Stimulated activated memory B cell treated with anti-CD40 and anti-IgM and Interleukin-4, amounts not matched to agents 10 μg/mL and 1 μg/mL and 100 μg/mL, for 72 hours (primary cell): Measurements from ENCODE around the gene TNFRSF11A.

Experiments used
- ATAC-seq: fragments of 150-1000 bp; cut with Tn5 transposase; 2 replicates; pipeline ENCODE4 v1.10.0; 2021
- H3K27ac Mint-ChIP-seq: one replicate; pipeline ENCODE4 v1.8.0; 2022; ENCODE audit warnings: mild to moderate bottlenecking, mixed read lengths
- H3K27me3 Mint-ChIP-seq: one replicate; pipeline ENCODE4 v1.8.0; 2022; ENCODE audit warnings: mixed read lengths
- H3K36me3 Mint-ChIP-seq: one replicate; pipeline ENCODE4 v1.8.0; 2022; ENCODE audit warnings: mixed read lengths
- H3K4me1 Mint-ChIP-seq: one replicate; pipeline ENCODE4 v1.8.0; 2022; ENCODE audit warnings: mixed read lengths
- H3K4me3 Mint-ChIP-seq: one replicate; pipeline ENCODE4 v1.8.0; 2022; ENCODE audit warnings: mild to moderate bottlenecking, moderate library complexity, mixed read lengths
- H3K9me3 Mint-ChIP-seq: one replicate; pipeline ENCODE4 v1.8.0; 2022; ENCODE audit warnings: mixed read lengths

TNFRSF11A gene

GRCh38 chr18:62324917-62325805 is at the start of gene TNFRSF11A:
TNFRSF11A (plus strand) TSS chr18:62325310; CDS start chr18:62325353, 43 bp downstream.
- H3K4me3 Mint-ChIP-seq, result peak within 1 kb of the TSS; percentile 83
- peak; percentile 83 for ATAC-seq

GRCh38 chr18:62277045-62277444 is 48.1 kb upstream of the TNFRSF11A start:
- no peaks in the 10 kb centered on the region for H3K9me3 Mint-ChIP-seq
- no peak overlapping the region for H3K27ac Mint-ChIP-seq

More at GRCh38 chr18:62324917-62325805, at the start of gene TNFRSF11A:
- Mint-ChIP-seq H3K9me3 (no peaks in the 10 kb centered on the region), H3K4me1 (peaks cover 30% of the 10 kb centered on the region), H3K36me3 (no peaks in the 10 kb centered on the region), H3K27me3 (peaks cover 75% of the 10 kb centered on the region), H3K27ac (peak within 1 kb of the TSS; percentile 30)

GRCh38 chr18:62279561-62279960 is 45.5 kb upstream of the TNFRSF11A start:
- no peaks in the 10 kb centered on the region for H3K9me3 Mint-ChIP-seq
- no peak overlapping the region for H3K4me3 Mint-ChIP-seq
- ATAC-seq, result no peak
- no peak overlapping the region for H3K27ac Mint-ChIP-seq
- H3K4me1 Mint-ChIP-seq, result peaks cover 8% of the 10 kb centered on the region
- H3K36me3 Mint-ChIP-seq, result peaks cover 33% of the 10 kb centered on the region
- no peaks in the 10 kb centered on the region for H3K27me3 Mint-ChIP-seq

More at GRCh38 chr18:62277045-62277444, 48.1 kb upstream of the TNFRSF11A start:
- peaks cover 8% of the 10 kb centered on the region for H3K4me1 Mint-ChIP-seq
- peaks cover 28% of the 10 kb centered on the region for H3K36me3 Mint-ChIP-seq
- no peaks in the 10 kb centered on the region for H3K27me3 Mint-ChIP-seq
- no peak overlapping the region for H3K4me3 Mint-ChIP-seq
- ATAC-seq, result no peak

GRCh38 chr18:62280058-62280457 is 45.1 kb upstream of the TNFRSF11A start:
- Mint-ChIP-seq H3K9me3 (no peaks in the 10 kb centered on the region), H3K4me3 (no peak overlapping the region), H3K27me3 (no peaks in the 10 kb centered on the region), H3K27ac (no peak overlapping the region), H3K36me3 (peaks cover 30% of the 10 kb centered on the region), H3K4me1 (peaks cover 10% of the 10 kb centered on the region)
- ATAC-seq, result no peak

- Mint-ChIP-seq H3K36me3 (peaks cover 37% of the 10 kb centered on the region), H3K4me3 (no peak overlapping the region), H3K27me3 (no peaks in the 10 kb centered on the region), H3K4me1 (peaks cover 17% of the 10 kb centered on the region), H3K9me3 (no peaks in the 10 kb centered on the region), H3K27ac (peak overlapping the region; percentile 31)
- ATAC-seq, result no peak
Observed at GRCh38 chr18:62280786-62281185, 44.3 kb upstream of the TNFRSF11A start.

- Mint-ChIP-seq H3K27me3 (no peaks in the 10 kb centered on the region), H3K27ac (no peak overlapping the region), H3K4me1 (peaks cover 20% of the 10 kb centered on the region), H3K4me3 (no peak overlapping the region), H3K36me3 (peaks cover 42% of the 10 kb centered on the region), H3K9me3 (no peaks in the 10 kb centered on the region)
- ATAC-seq, result no peak
Observed at GRCh38 chr18:62281684-62282083, 43.4 kb upstream of the TNFRSF11A start.

GRCh38 chr18:62282188-62282629 is 42.9 kb upstream of the TNFRSF11A start:
- H3K4me1 Mint-ChIP-seq, result peaks cover 21% of the 10 kb centered on the region
- no peak overlapping the region for H3K27ac Mint-ChIP-seq
- H3K9me3 Mint-ChIP-seq, result no peaks in the 10 kb centered on the region
- no peaks in the 10 kb centered on the region for H3K27me3 Mint-ChIP-seq
- H3K4me3 Mint-ChIP-seq, result no peak overlapping the region
- ATAC-seq, result no peak
- peaks cover 36% of the 10 kb centered on the region for H3K36me3 Mint-ChIP-seq

GRCh38 chr18:62284637-62285036 is 40.5 kb upstream of the TNFRSF11A start:
- Mint-ChIP-seq H3K9me3 (no peaks in the 10 kb centered on the region), H3K27ac (no peak overlapping the region), H3K4me3 (no peak overlapping the region), H3K4me1 (peaks cover 45% of the 10 kb centered on the region), H3K36me3 (peaks cover 31% of the 10 kb centered on the region), H3K27me3 (no peaks in the 10 kb centered on the region)
- ATAC-seq, result no peak

- no peak overlapping the region for H3K4me3 Mint-ChIP-seq
- peak overlapping the region; percentile 38 for H3K27ac Mint-ChIP-seq
- peaks cover 29% of the 10 kb centered on the region for H3K36me3 Mint-ChIP-seq
- H3K9me3 Mint-ChIP-seq, result no peaks in the 10 kb centered on the region
- H3K27me3 Mint-ChIP-seq, result no peaks in the 10 kb centered on the region
- ATAC-seq, result no peak
- H3K4me1 Mint-ChIP-seq, result peaks cover 46% of the 10 kb centered on the region
Observed at GRCh38 chr18:62285281-62285680, 39.8 kb upstream of the TNFRSF11A start.

- ATAC-seq, result peak; percentile 69
- Mint-ChIP-seq H3K9me3 (no peaks in the 10 kb centered on the region), H3K27ac (peak overlapping the region; percentile 73), H3K36me3 (peaks cover 20% of the 10 kb centered on the region), H3K4me3 (peak overlapping the region; percentile 47), H3K4me1 (peaks cover 38% of the 10 kb centered on the region), H3K27me3 (no peaks in the 10 kb centered on the region)
Observed at GRCh38 chr18:62287781-62288664, 37.1 kb upstream of the TNFRSF11A start.

- Mint-ChIP-seq H3K4me1 (peaks cover 38% of the 10 kb centered on the region), H3K4me3 (no peak overlapping the region), H3K27ac (peak overlapping the region; percentile 73), H3K27me3 (no peaks in the 10 kb centered on the region), H3K36me3 (peaks cover 16% of the 10 kb centered on the region), H3K9me3 (no peaks in the 10 kb centered on the region)
- ATAC-seq, result peak; percentile 86
Observed at GRCh38 chr18:62288665-62289008, 36.5 kb upstream of the TNFRSF11A start.

- peak; percentile 82 for ATAC-seq
- Mint-ChIP-seq H3K27ac (peak overlapping the region; percentile 18), H3K4me3 (no peak overlapping the region), H3K27me3 (no peaks in the 10 kb centered on the region), H3K9me3 (no peaks in the 10 kb centered on the region), H3K4me1 (peaks cover 38% of the 10 kb centered on the region), H3K36me3 (peaks cover 19% of the 10 kb centered on the region)
Observed at GRCh38 chr18:62289047-62289446, 36.1 kb upstream of the TNFRSF11A start.

- Mint-ChIP-seq H3K36me3 (peaks cover 31% of the 10 kb centered on the region), H3K4me3 (no peak overlapping the region), H3K4me1 (peaks cover 15% of the 10 kb centered on the region), H3K27ac (no peak overlapping the region), H3K27me3 (no peaks in the 10 kb centered on the region), H3K9me3 (no peaks in the 10 kb centered on the region)
- ATAC-seq, result no peak
Observed at GRCh38 chr18:62294073-62294472, 31.0 kb upstream of the TNFRSF11A start.

GRCh38 chr18:62300359-62300963 is 24.6 kb upstream of the TNFRSF11A start:
- Mint-ChIP-seq H3K27ac (no peak overlapping the region), H3K4me3 (no peak overlapping the region), H3K27me3 (no peaks in the 10 kb centered on the region), H3K36me3 (peaks cover 73% of the 10 kb centered on the region), H3K4me1 (peaks cover 8% of the 10 kb centered on the region), H3K9me3 (no peaks in the 10 kb centered on the region)
- ATAC-seq, result no peak

- ATAC-seq, result no peak
- H3K4me1 Mint-ChIP-seq, result peaks cover 5% of the 10 kb centered on the region
- H3K36me3 Mint-ChIP-seq, result peaks cover 73% of the 10 kb centered on the region
- H3K9me3 Mint-ChIP-seq, result no peaks in the 10 kb centered on the region
- H3K27ac Mint-ChIP-seq, result no peak overlapping the region
- H3K4me3 Mint-ChIP-seq, result no peak overlapping the region
- H3K27me3 Mint-ChIP-seq, result no peaks in the 10 kb centered on the region
Observed at GRCh38 chr18:62301322-62301721, 23.8 kb upstream of the TNFRSF11A start.
